Left lobe of liver (tissue), 2 donors: ENCODE results near the gene NXPH4. TPM values are rescaled to one million over a fixed set of nuclear protein-coding genes. Genes with fewer than 3 reads are reported as not detected.

Experiments used
- ATAC-seq: fragments of 200-7000 bp; cut with Tn5 transposase; one replicate; pipeline ENCODE4 v1.9.1; 2020; ENCODE audit warnings: mild to moderate bottlenecking, moderate library complexity
- DNase-seq: peaks from one replicate; pipeline ENCODE4 v3.0.0-alpha.2; 2020; ENCODE audit warnings: low spot score
- total RNA-seq: library from RNA; stranded (reverse); gene quantifications from one replicate; pipeline ENCODE4 v1.2.1, GENCODE V29; 2021
- donor health status: DM: no; HTN: no; CAD: no; lungs with moderate emphysema.
- donor health status: DM: no; HTN: yes; CAD: no.

Gene NXPH4
- total RNA-seq, 1 donor from 2014 or later: 0.13 TPM

- ATAC-seq (peak; percentile 85), DNase-seq (peak; percentile 74)
These were observed 33.5 kb upstream of the NXPH4 start for GRCh38 chr12:57182918-57183575.

- DNase-seq: no peak
- ATAC-seq: no peak
These were observed 32.5 kb upstream of the NXPH4 start for GRCh38 chr12:57183939-57184725.

DNA sequence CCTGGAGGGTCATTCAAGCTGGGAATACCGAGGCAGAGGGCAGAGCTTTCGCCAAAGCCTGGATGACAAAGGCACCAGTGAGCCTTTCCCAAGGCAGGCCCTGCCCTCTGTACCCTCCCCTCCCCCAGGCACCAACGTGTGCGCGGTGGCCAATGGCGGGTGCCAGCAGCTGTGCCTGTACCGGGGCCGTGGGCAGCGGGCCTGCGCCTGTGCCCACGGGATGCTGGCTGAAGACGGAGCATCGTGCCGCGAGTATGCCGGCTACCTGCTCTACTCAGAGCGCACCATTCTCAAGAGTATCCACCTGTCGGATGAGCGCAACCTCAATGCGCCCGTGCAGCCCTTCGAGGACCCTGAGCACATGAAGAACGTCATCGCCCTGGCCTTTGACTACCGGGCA is 31.2 kb upstream of the NXPH4 start:
- DNase-seq (no peak), ATAC-seq (peak; percentile 32)

DNA sequence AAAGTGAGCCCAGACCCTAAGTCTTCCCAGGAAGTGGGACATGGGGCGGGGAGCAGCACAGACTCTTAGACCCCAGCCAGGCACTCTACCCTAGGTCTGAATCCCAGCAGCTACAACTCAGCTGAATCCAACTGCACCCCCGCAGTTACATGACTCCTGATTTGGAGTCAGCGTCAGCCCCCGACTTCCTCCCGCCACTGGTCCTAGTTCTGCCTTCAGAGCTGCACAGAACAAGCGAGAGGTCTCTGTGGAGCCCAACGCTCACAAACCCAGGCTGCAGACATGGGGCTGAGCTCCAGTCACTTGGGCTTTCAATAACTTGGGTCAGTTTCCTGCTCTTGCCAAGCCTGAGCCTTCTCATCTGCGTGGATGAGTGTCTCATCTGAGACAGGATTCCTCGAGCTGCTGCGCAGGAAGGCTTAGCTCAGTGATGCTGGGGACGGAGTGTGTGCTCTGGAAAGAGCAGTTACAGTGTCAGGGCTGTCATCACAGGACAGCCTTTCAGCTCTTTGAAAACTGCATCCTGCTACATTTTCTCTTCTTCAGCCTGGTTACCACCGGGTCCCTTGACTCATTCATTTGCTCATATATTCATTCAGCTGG is 30.6 kb upstream of the NXPH4 start:
- DNase-seq (no peak), ATAC-seq (no peak)

- ATAC-seq (no peak), DNase-seq (no peak)
These were observed 29.1 kb upstream of the NXPH4 start for GRCh38 chr12:57187222-57188089.

GRCh38 chr12:57188090-57188425 is 28.5 kb upstream of the NXPH4 start:
- no peak for DNase-seq
- ATAC-seq: no peak

GRCh38 chr12:57190037-57190436 is 26.6 kb upstream of the NXPH4 start:
- DNase-seq: no peak
- ATAC-seq: peak; percentile 9

- ATAC-seq: no peak
- DNase-seq: no peak
These were observed 25.8 kb upstream of the NXPH4 start for GRCh38 chr12:57190821-57191220.

DNA sequence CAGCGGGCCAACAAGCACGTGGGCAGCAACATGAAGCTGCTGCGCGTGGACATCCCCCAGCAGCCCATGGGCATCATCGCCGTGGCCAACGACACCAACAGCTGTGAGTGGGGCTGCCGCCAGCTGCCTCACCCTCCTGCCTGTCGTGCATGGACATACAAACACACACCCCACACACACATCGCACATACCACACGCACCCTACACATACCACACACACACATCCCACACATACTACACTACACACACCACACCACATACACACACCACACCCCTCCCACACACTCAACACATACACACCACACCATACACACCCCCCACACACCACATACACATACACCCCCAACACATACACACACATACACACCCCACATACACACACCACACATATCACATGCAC is 25.2 kb upstream of the NXPH4 start:
- ATAC-seq (peak; percentile 3), DNase-seq (no peak)

DNA sequence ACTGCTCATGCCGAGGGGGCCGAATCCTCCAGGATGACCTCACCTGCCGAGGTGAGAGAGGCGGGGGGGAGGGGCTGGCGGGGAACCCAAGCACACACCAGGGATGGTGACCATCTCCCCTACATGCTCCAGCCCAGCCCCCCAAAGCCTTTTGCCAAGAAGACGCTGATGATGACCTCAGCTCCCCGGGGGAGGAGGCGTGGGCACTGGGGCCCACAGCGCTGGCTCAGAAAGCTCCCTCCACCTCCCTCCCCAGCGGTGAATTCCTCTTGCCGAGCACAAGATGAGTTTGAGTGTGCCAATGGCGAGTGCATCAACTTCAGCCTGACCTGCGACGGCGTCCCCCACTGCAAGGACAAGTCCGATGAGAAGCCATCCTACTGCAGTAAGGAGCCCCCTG is 23.7 kb upstream of the NXPH4 start:
- no peak for DNase-seq
- ATAC-seq: no peak

DNA sequence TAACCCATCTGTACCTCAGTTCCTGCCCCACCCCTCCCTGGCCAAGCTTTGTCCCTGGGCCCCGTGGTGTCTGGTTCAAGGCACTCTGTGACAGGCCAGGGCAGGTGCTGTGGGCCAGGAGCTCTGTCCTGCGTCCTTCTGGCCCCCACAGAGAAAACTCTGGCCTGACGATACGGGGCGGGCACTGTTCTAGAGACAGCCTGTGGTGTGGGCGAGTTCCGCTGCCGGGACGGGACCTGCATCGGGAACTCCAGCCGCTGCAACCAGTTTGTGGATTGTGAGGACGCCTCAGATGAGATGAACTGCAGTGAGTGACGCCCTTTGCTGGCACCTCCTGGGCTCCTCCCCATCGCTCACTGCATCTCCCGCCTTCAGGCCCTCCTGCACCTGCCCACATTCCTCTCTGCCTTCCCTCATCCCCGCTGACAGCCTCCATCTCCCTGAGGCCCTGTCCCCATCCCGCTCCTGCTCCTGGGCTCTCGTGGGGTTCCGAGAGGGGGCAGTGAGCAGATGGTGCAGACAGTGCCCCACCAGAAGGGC is 22.8 kb upstream of the NXPH4 start:
- no peak for ATAC-seq
- DNase-seq: no peak

DNA sequence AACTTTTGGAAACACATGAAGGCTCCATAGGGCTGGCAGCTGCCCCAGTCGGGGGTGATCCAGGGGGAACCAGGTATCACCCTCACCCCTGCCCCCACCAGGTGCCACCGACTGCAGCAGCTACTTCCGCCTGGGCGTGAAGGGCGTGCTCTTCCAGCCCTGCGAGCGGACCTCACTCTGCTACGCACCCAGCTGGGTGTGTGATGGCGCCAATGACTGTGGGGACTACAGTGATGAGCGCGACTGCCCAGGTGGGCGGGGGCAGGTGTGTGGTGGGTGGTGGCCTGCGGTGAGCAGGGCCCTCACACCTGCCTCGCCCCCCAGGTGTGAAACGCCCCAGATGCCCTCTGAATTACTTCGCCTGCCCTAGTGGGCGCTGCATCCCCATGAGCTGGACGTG is 22.3 kb upstream of the NXPH4 start:
- DNase-seq: no peak

GRCh38 chr12:57195186-57195585 is 21.4 kb upstream of the NXPH4 start:
- no peak for DNase-seq
- ATAC-seq: no peak

More for the DNA sequence above, 22.3 kb upstream of the NXPH4 start:
- ATAC-seq: no peak

GRCh38 chr12:57195611-57196371 is 20.8 kb upstream of the NXPH4 start:
- no peak for DNase-seq
- ATAC-seq: no peak

- no peak for ATAC-seq
- no peak for DNase-seq
These were observed 20.2 kb upstream of the NXPH4 start for GRCh38 chr12:57196439-57196838.

GRCh38 chr12:57196956-57197355 is 19.6 kb upstream of the NXPH4 start:
- ATAC-seq (peak; percentile 1), DNase-seq (no peak)

DNA sequence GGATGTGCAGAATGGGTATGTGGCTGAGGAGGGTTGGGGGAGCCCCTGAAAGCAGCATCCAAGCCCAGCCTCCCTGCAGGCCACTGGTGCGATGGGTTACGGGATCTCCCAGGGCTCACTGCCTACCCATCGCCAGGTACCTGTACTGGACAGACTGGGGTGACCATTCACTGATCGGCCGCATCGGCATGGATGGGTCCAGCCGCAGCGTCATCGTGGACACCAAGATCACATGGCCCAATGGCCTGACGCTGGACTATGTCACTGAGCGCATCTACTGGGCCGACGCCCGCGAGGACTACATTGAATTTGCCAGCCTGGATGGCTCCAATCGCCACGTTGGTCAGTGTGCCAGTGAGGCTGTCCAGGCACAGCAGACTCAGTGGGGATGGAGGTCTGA is 18.3 kb upstream of the NXPH4 start:
- ATAC-seq: no peak
- DNase-seq: no peak

DNA sequence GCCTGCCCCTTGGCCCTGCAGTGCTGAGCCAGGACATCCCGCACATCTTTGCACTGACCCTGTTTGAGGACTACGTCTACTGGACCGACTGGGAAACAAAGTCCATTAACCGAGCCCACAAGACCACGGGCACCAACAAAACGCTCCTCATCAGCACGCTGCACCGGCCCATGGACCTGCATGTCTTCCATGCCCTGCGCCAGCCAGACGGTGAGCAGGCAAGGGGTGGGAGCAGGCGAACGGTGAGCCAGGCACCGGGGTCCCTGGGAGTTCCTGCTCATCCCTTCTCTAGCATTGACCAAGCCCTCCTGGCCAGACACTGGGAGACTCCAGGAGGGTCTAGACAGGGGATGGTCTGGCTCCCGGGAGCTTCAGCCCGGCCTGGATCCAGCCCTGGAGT is 17.4 kb upstream of the NXPH4 start:
- ATAC-seq (no peak), DNase-seq (no peak)

DNA sequence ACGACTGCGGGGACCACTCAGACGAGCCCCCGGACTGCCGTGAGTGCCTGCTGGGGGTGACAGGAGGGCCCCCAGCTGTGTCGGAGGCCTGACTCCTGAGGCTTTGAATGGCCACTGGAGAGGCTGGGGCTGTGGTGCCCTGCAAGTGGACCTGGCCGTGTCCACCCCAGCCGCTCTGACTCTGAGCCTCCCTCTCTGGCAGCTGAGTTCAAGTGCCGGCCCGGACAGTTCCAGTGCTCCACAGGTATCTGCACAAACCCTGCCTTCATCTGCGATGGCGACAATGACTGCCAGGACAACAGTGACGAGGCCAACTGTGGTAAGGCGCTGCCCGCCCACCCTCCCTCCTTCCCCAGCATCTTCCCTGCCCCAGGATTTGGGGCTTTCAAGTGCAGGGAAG is 16.1 kb upstream of the NXPH4 start:
- no peak for ATAC-seq

GRCh38 chr12:57201219-57201618 is 15.4 kb upstream of the NXPH4 start:
- no peak for DNase-seq
- ATAC-seq: no peak

More for the DNA sequence above, 16.1 kb upstream of the NXPH4 start:
- DNase-seq: no peak
